ENCODE data around the gene ECSIT.

ECSIT gene

GRCh38 chr19:11486661-11487503 lies 42.1 kb downstream of the ECSIT start:
- H3K4me3 ChIP-seq (ENCODE audit: low read depth, low read length), result no peak overlapping the region
- DNase-seq (ENCODE audit: low read depth), result no peak
- TF ChIP-seq CTCF (conservative IDR thresholded peaks at IDR 0.05; ENCODE audit: low read depth, low read length), result no peak

- no peak for TF ChIP-seq CTCF (conservative IDR thresholded peaks at IDR 0.05; ENCODE audit: low read depth, low read length)
- DNase-seq (ENCODE audit: low read depth), result no peak
- H3K4me3 ChIP-seq (ENCODE audit: low read depth, low read length), result no peak overlapping the region
Measured at GRCh38 chr19:11485245-11485837, 43.6 kb downstream of the ECSIT start.

DNA sequence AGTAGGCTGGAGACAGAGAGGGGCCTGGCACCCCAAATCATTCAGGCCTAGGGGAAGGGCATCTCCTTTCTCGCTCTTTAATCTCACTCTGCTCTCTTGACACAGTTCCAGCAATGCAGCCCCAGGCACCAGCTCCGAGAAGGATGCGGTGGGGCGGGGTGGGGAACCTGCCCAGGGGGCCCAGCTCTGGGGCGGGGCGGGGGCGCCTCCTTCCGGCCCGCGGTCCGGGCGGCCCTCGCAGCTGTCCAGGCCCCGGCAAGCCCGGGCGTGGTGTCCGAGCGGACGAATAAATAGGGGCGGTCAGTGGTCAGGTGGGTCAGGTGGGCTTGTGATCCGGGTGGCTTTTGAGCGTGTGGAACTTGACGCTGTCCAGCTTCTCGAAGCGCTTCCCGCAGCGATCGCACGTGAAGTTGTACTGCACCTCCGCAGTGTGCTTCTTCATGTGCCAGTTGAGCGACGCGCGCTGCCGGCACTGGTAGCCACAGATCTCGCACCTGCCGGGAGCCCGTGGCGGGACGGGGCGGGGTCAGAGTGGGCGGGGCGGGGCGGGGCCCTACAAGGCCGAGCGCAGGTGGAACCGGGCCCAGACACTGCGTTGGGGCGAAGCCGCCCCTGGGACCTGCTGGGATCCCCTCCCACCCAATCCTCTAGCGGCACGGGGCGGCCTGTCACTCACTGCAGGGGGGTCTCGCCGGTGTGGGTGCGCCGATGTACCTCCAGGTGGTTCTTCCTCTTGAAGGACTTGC lies 45.4 kb downstream of the ECSIT start:
- no peak for TF ChIP-seq CTCF (conservative IDR thresholded peaks at IDR 0.05; ENCODE audit: low read depth, low read length)

GRCh38 chr19:11482384-11483050 lies 46.4 kb downstream of the ECSIT start:
- DNase-seq (ENCODE audit: low read depth), result peak; percentile 84
- peak; percentile 64 for TF ChIP-seq CTCF (conservative IDR thresholded peaks at IDR 0.05; ENCODE audit: low read depth, low read length)
- H3K4me3 ChIP-seq (ENCODE audit: low read depth, low read length), result peak overlapping the region; percentile 53

More for the DNA sequence above, 45.4 kb downstream of the ECSIT start:
- DNase-seq (ENCODE audit: low read depth), result no peak
- H3K4me3 ChIP-seq (ENCODE audit: low read depth, low read length), result no peak overlapping the region

- peak overlapping the region; percentile 53 for H3K4me3 ChIP-seq (ENCODE audit: low read depth, low read length)
- TF ChIP-seq CTCF (conservative IDR thresholded peaks at IDR 0.05; ENCODE audit: low read depth, low read length), result no peak
- peak; percentile 90 for DNase-seq (ENCODE audit: low read depth)
Measured at GRCh38 chr19:11481534-11482383, 47.2 kb downstream of the ECSIT start.

Data from choroid plexus epithelial cell (primary cell).